ENCODE measurements around the gene DRC7.

- TF ChIP-seq CTCF (IDR thresholded peaks at IDR 0.05; ENCODE audit: low read depth, low read length, missing input control) (no peak), FOXA1 (IDR thresholded peaks at IDR 0.05) (no peak), RAD21 (IDR thresholded peaks at IDR 0.05) (no peak), REST (IDR thresholded peaks at IDR 0.05) (no peak), YY1 (IDR thresholded peaks at IDR 0.05) (no peak), MAX (IDR thresholded peaks at IDR 0.05) (no peak), JUND (IDR thresholded peaks at IDR 0.05) (no peak), GABPA (IDR thresholded peaks at IDR 0.05 in 1 of 2, conservative IDR thresholded peaks at IDR 0.05 in 1 of 2) (no peak), TAF1 (conservative IDR thresholded peaks at IDR 0.05) (no peak), SP1 (IDR thresholded peaks at IDR 0.05) (no peak), NR2F2 (IDR thresholded peaks at IDR 0.05) (no peak), ATF3 (IDR thresholded peaks at IDR 0.05) (no peak), HNF4G (IDR thresholded peaks at IDR 0.05) (no peak)
Measured at GRCh38 chr16:57773655-57774295, 79.2 kb downstream of the DRC7 start.
